GM10266 (cell line): ENCODE results near the gene BAX.

ENCODE experiments used
- DNase-seq: peaks from one replicate; pipeline ENCODE4 v3.0.0; 2012; ENCODE audit errors: extremely low spot score
- TF ChIP-seq, protein P1 (sequence below): IDR thresholded peaks from 2 replicates; pipeline ENCODE4 v1.5.1; 2012; ENCODE audit warnings: mild to moderate bottlenecking, low read depth; ENCODE audit not compliant: control insufficient read depth, insufficient read depth; ENCODE audit errors: missing control alignments

The BAX gene

DNA sequence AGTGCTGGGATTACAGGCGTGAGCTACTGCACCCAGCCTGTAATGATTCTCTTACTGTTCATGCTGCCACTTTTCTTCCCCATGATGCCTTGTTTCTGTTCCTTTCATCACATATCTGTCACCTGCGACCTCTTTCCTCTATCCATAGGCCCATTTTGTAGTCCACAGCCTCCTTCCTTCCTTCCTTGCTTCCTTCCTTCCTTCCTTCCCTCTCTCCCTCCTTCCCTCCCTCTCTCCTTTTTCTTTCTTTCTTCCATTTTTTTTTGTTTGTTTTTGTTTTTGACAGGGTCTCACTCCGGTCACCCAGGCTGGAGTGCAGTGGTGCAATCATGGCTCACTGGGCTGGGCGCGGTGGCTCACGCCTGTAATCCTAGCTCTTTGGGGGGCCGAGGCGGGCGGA, 34.2 kb downstream of the BAX start:
- no peak for DNase-seq
- TF ChIP-seq, protein P1, sequence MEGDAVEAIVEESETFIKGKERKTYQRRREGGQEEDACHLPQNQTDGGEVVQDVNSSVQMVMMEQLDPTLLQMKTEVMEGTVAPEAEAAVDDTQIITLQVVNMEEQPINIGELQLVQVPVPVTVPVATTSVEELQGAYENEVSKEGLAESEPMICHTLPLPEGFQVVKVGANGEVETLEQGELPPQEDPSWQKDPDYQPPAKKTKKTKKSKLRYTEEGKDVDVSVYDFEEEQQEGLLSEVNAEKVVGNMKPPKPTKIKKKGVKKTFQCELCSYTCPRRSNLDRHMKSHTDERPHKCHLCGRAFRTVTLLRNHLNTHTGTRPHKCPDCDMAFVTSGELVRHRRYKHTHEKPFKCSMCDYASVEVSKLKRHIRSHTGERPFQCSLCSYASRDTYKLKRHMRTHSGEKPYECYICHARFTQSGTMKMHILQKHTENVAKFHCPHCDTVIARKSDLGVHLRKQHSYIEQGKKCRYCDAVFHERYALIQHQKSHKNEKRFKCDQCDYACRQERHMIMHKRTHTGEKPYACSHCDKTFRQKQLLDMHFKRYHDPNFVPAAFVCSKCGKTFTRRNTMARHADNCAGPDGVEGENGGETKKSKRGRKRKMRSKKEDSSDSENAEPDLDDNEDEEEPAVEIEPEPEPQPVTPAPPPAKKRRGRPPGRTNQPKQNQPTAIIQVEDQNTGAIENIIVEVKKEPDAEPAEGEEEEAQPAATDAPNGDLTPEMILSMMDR = no peak

DNA sequence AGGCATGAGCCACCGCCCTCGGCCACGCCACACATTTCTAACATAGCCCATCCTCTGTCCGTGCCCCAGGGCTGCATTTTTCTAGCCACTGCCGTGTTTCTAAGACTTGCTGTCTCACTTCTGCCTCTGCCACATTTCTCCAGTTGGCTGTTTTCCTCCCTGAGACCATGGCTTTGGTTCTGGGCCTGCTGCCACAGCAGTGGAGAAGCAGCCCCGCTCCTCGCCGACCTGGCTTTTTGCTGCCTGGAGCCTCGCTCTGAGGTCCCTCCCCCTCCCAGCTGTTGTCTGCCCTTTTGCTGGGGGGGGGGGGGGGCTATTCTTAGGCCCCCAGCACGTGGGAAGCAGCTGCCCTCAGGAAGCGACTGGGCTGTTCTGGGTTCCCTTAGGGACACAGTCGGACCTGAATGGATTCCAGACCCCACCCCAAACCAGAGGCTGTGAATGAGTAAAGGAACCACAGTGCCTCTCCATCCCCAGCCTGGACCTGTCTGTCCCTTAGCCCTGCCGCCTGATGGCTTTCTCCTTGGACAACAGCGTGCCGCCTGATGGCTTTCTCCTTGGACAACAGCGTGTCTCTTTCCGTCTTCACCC, 35.1 kb downstream of the BAX start:
- TF ChIP-seq, protein P1 = no peak
- no peak for DNase-seq

DNA sequence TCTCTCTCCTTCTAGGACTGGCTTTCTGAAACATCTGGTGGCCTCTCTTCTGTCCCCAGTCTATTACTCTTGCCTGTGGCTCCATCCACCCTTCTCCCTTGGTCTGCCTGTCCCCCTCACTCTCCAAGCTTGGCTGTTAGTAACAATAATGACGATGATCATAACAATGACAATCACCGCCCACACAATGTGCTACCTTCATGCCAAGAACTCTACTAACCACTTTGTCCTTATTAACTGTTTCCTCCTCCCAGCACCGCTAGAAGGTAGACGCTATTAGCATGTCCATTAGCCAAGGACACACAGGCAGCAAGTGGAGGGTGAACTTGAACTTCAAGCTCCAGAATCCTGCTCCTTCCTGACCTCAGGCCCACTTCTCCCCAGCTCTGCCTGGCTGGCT, 35.7 kb downstream of the BAX start:
- DNase-seq = no peak
- TF ChIP-seq, protein P1 = no peak

DNA sequence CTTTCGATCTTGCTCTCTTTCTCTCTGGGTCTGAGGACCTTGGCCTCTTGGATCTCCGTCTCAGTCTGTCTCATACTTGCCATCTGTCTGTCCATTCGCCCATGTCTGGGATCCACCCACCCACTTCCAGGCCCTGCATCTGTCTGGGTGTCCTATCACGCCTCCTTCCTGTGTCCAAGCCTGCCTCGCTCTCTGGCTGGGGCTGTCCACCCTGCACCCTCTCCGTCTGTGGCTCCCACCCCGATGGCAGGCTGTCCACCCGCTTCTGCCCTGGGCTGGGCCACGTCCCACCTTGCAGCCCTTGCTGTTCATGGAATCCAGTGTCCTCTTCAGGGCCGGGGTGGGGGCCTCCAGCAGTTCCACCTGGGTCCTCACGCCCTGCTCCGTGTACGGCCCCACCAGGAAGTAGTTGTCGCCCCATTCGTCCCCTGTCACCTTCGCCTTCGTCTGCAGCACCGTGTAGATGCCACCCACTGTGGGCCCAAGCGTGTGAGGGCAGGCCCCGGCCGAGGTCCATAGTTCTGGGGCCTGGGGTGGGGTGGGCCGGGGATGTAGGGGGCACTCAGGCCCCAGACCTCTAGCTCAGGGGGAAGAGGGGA, 36.4 kb downstream of the BAX start:
- TF ChIP-seq, protein P1 = no peak

DNA sequence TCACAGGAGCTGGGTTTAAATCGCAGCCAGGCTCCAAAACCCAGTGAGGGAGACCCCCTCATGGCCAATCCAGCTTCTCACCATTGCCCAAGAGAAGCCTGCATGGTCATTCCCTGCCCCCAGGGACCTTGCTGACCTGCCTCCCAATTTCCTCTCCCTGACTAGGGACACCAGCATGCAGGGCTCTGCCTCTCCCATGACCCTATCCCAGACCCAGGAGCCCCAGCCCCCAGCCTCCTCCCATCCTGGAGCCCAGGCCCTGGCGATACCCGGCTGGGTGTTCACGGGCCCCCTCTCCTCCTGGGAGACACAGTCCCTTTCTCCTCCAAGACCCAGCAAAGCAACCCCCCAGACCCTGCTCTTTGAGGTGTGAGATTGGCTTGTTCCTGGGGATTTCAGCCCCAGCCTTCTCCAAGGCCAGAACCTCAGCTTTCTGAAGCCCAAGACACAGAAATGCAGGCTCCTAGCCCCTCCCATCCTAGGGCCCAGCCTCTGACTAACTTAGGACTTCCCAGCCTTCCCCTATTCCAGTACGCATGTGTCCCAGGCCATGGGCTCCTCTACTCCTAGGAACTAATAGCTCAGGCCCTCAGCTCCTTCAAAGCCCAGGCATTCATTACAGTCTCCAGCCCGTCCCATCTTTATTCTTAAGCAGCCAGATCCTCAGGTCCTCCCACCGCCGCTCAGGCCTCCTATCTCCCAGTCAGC, 37.4 kb downstream of the BAX start:
- DNase-seq = no peak
- TF ChIP-seq, protein P1 = no peak

More for the DNA sequence above, 36.4 kb downstream of the BAX start:
- no peak for DNase-seq

DNA sequence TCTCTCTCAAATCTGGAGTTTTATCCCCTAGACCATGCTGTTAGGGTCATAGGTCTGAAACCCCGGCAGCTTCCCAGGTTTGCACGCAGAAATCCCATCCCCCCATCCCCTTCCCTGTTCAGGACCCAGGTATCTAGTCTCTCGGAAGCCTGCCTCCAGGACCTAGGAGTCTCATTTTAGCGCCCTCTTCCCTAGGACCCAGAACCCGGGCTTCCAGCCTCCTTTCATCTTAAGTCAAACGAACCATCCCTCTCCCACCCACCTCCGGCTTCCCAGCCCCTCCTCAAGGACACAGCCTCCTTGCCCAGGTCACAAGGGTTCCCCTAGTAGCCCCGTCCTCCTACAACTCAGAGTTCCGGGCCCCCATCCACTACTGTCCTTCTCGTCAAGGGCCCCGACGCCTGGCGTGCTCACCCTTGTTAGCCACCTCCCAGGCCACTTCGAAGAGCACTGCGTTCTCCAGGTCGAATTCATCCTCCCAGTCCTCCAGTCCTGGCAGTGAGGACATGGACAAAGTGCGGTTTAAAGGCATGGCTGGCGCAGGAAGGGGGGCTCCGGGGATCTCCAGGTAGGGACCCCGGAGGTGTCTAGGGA, 38.0 kb downstream of the BAX start:
- no peak for DNase-seq
- TF ChIP-seq, protein P1 = no peak
